Frontal cortex (tissue), 4 donors: ENCODE data around the gene IVL. TPM values are rescaled to one million over a fixed set of nuclear protein-coding genes. Genes with fewer than 3 reads are reported as not detected.

Experiments used
- DNase-seq, 2 donors: peaks; one replicate each; pipeline ENCODE4 v3.0.0; 2012; ENCODE audit warnings: low spot score in 2 of 2
- FAIRE-seq: peaks from 2 replicates; lab custom pipeline; 2012; peaks lifted over from hg19 to GRCh38; lab: Jason Lieb, UNC
- total RNA-seq: library from RNA; depleted of rRNA; stranded (reverse); fragments of >200 nt; gene quantifications from one replicate; pipeline ENCODE4 v1.2.3, GENCODE V29; 2014
- donor health status: control.
- donor health status: control.
- donor health status: control.

IVL gene
- total RNA-seq, 1 donor from 2014 or later = not detected

GRCh38 chr1:152942161-152942560 is 33.8 kb downstream of the IVL start:
- DNase-seq = no peak
- FAIRE-seq = no peak

- DNase-seq (no peak), FAIRE-seq (no peak)
Measured at GRCh38 chr1:152946248-152946647, 37.9 kb downstream of the IVL start.

- FAIRE-seq = no peak
Measured at GRCh38 chr1:152946651-152947256, 38.4 kb downstream of the IVL start, which contains the start of gene SPRR5. TSS of gene SPRR5 (plus strand) at chr1:152947206. CDS start at chr1:152948555, 1,349 bp downstream.

GRCh38 chr1:152951711-152952110 is 43.4 kb downstream of the IVL start:
- DNase-seq (no peak), FAIRE-seq (no peak)

More at GRCh38 chr1:152946651-152947256, 38.4 kb downstream of the IVL start, which contains the start of gene SPRR5:
- no peak for DNase-seq

- no peak for DNase-seq
- no peak for FAIRE-seq
Measured at GRCh38 chr1:152953761-152954160, 45.4 kb downstream of the IVL start.

- FAIRE-seq (no peak), DNase-seq (no peak)
Measured at GRCh38 chr1:152954436-152954835, 46.1 kb downstream of the IVL start.

GRCh38 chr1:152957561-152957960 is 49.2 kb downstream of the IVL start:
- no peak for FAIRE-seq
- no peak for DNase-seq

GRCh38 chr1:152959273-152959672 is 50.9 kb downstream of the IVL start:
- FAIRE-seq (no peak), DNase-seq (no peak)

GRCh38 chr1:152959801-152960451 is 51.6 kb downstream of the IVL start:
- FAIRE-seq (no peak), DNase-seq (no peak)

GRCh38 chr1:152960452-152961044 is 52.2 kb downstream of the IVL start:
- FAIRE-seq = no peak
- no peak for DNase-seq

Other genes with a start within 250 kb of the IVL start
- gene LCE2D, start 245.2 kb upstream of the IVL start, total RNA-seq = not detected
- not detected for gene LCE2C, start 233.3 kb upstream of the IVL start, total RNA-seq
- not detected for gene LCE2B, start 222.4 kb upstream of the IVL start, total RNA-seq
- gene LCE2A, start 210.2 kb upstream of the IVL start, total RNA-seq = not detected
- not detected for gene LCE4A, start 200.4 kb upstream of the IVL start, total RNA-seq
- gene KPRP, start 150.5 kb upstream of the IVL start, total RNA-seq = not detected
- gene LCE1F, start 133.4 kb upstream of the IVL start, total RNA-seq = not detected
- gene LCE1E, start 122.3 kb upstream of the IVL start, total RNA-seq = not detected
- not detected for gene LCE1D, start 111.8 kb upstream of the IVL start, total RNA-seq
- gene LCE1C, start 101.9 kb upstream of the IVL start, total RNA-seq = not detected
- gene LCE1B, start 96.6 kb upstream of the IVL start, total RNA-seq = not detected
- gene LCE1A, start 81.1 kb upstream of the IVL start, total RNA-seq = not detected
- gene LCE6A, start 65.7 kb upstream of the IVL start, total RNA-seq = not detected
- not detected for gene LCE7A, start 48.5 kb upstream of the IVL start, total RNA-seq
- gene SMCP, start 30.2 kb upstream of the IVL start, total RNA-seq = not detected
- not detected for gene SPRR5, start 38.7 kb downstream of the IVL start, total RNA-seq
- gene SPRR4, start 62.1 kb downstream of the IVL start, total RNA-seq = not detected
- gene SPRR1A, start 75.5 kb downstream of the IVL start, total RNA-seq = not detected
- not detected for gene SPRR3, start 93.2 kb downstream of the IVL start, total RNA-seq
- not detected for gene SPRR1B, start 122.7 kb downstream of the IVL start, total RNA-seq
- not detected for gene SPRR2D, start 132.6 kb downstream of the IVL start, total RNA-seq
- gene SPRR2A, start 149.0 kb downstream of the IVL start, total RNA-seq = not detected
- not detected for gene SPRR2B, start 163.1 kb downstream of the IVL start, total RNA-seq
- not detected for gene SPRR2E, start 186.0 kb downstream of the IVL start, total RNA-seq
- gene SPRR2F, start 205.0 kb downstream of the IVL start, total RNA-seq = not detected
- gene SPRR2G, start 242.3 kb downstream of the IVL start, total RNA-seq = not detected